ENCODE data around the gene ROS1. TPM values are rescaled to one million over a fixed set of nuclear protein-coding genes. Genes with fewer than 3 reads are reported as not detected.

Gene ROS1
- total RNA-seq, 2 experiments from 2014 or later: not detected

GRCh38 chr6:117391874-117392583, 33.7 kb downstream of the ROS1 start:
- H3K4me3 ChIP-seq (ENCODE audit: low read length): no peak overlapping the region
- Mint-ChIP-seq H3K36me3 (ENCODE audit: low read depth) (no peaks in the 10 kb centered on the region), H3K27ac (no peak overlapping the region), H3K27me3 (peaks cover 29% of the 10 kb centered on the region), H3K4me3 (no peak overlapping the region), H3K9me3 (no peaks in the 10 kb centered on the region), H3K4me1 (ENCODE audit: low read depth) (no peaks in the 10 kb centered on the region)
- H3K9me3 ChIP-seq (ENCODE audit: control insufficient read depth in 1 of 2, insufficient read depth in 1 of 2, low read length in 2 of 2): no peaks in the 10 kb centered on the region
- no peak for TF ChIP-seq CTCF (IDR thresholded peaks at IDR 0.05)
- intact Hi-C loops (cut with DNase I, micrococcal nuclease): no loop called here
- H3K27ac ChIP-seq (ENCODE audit: low read depth in 1 of 2, low read length in 2 of 2): no peak overlapping the region
- ChIA-PET CTCF (no interaction called here), POLR2A (no interaction called here)
- peaks cover 0 to 6% of the 10 kb centered on the region in 2 experiments for H3K27me3 ChIP-seq (ENCODE audit: control insufficient read depth in 1 of 2, insufficient read depth in 2 of 2, low read length in 2 of 2)
- ATAC-seq (ENCODE audit: poor library complexity) (no peak), DNase-seq (no peak)
- H3K4me1 ChIP-seq (ENCODE audit: insufficient read depth, low read length): no peaks in the 10 kb centered on the region
- H3K36me3 ChIP-seq (ENCODE audit: insufficient read depth, low read length): no peaks in the 10 kb centered on the region

- no peaks in the 10 kb centered on the region for H3K36me3 ChIP-seq (ENCODE audit: insufficient read depth, low read length)
- H3K36me3 Mint-ChIP-seq (ENCODE audit: low read depth): no peaks in the 10 kb centered on the region
- H3K4me1 Mint-ChIP-seq (ENCODE audit: low read depth): no peaks in the 10 kb centered on the region
- no peak for ATAC-seq (ENCODE audit: poor library complexity)
- no peak overlapping the region for H3K27ac Mint-ChIP-seq
- DNase-seq: no peak
- no peaks in the 10 kb centered on the region for H3K4me1 ChIP-seq (ENCODE audit: insufficient read depth, low read length)
- CTCF ChIA-PET: no interaction called here
- no peak overlapping the region for H3K27ac ChIP-seq (ENCODE audit: low read depth in 1 of 2, low read length in 2 of 2)
- peaks cover 4 to 10% of the 10 kb centered on the region in 2 experiments for H3K27me3 ChIP-seq (ENCODE audit: control insufficient read depth in 1 of 2, insufficient read depth in 2 of 2, low read length in 2 of 2)
- H3K4me3 ChIP-seq (ENCODE audit: low read length): no peak overlapping the region
- no peak overlapping the region for H3K4me3 Mint-ChIP-seq
- H3K27me3 Mint-ChIP-seq: peaks cover 31% of the 10 kb centered on the region
- intact Hi-C loops (cut with DNase I, micrococcal nuclease): no loop called here
- no peaks in the 10 kb centered on the region for H3K9me3 Mint-ChIP-seq
- no peaks in the 10 kb centered on the region for H3K9me3 ChIP-seq (ENCODE audit: control insufficient read depth in 1 of 2, insufficient read depth in 1 of 2, low read length in 2 of 2)
- TF ChIP-seq CTCF (IDR thresholded peaks at IDR 0.05): no peak
- POLR2A ChIA-PET: no interaction called here
Observed at GRCh38 chr6:117389227-117390057, 36.3 kb downstream of the ROS1 start.

- no peak for TF ChIP-seq CTCF (IDR thresholded peaks at IDR 0.05)
- Histone ChIP-seq H3K4me3 (ENCODE audit: low read length) (no peak overlapping the region), H3K4me1 (ENCODE audit: insufficient read depth, low read length) (no peaks in the 10 kb centered on the region), H3K36me3 (ENCODE audit: insufficient read depth, low read length) (no peaks in the 10 kb centered on the region), H3K9me3 (ENCODE audit: control insufficient read depth in 1 of 2, insufficient read depth in 1 of 2, low read length in 2 of 2) (no peaks in the 10 kb centered on the region), H3K27me3 (ENCODE audit: control insufficient read depth in 1 of 2, insufficient read depth in 2 of 2, low read length in 2 of 2) (peaks cover 4 to 21% of the 10 kb centered on the region in 2 experiments), H3K27ac (ENCODE audit: low read depth in 1 of 2, low read length in 2 of 2) (no peak overlapping the region)
- Mint-ChIP-seq H3K36me3 (ENCODE audit: low read depth) (no peaks in the 10 kb centered on the region), H3K9me3 (no peaks in the 10 kb centered on the region), H3K4me3 (no peak overlapping the region), H3K27ac (no peak overlapping the region), H3K4me1 (ENCODE audit: low read depth) (no peaks in the 10 kb centered on the region), H3K27me3 (peaks cover 30% of the 10 kb centered on the region)
- ATAC-seq (ENCODE audit: poor library complexity): no peak
- intact Hi-C loops (cut with DNase I, micrococcal nuclease): no loop called here
- POLR2A ChIA-PET: no interaction called here
- DNase-seq: no peak
- CTCF ChIA-PET: no interaction called here
Observed at GRCh38 chr6:117387454-117387974, 38.2 kb downstream of the ROS1 start.
